Hepatic stellate cell (primary cell): Measurements from ENCODE around the gene COL5A1.
"Not testable (repeated sequence)": the region's sequence is repeated elsewhere in the genome, so short reads cannot be mapped to it uniquely, and the experiment has no call there.

Experiments used
- DNase-seq: peaks from one replicate; pipeline ENCODE4 v3.0.0; 2011; ENCODE audit warnings: low spot score

Gene COL5A1

DNA sequence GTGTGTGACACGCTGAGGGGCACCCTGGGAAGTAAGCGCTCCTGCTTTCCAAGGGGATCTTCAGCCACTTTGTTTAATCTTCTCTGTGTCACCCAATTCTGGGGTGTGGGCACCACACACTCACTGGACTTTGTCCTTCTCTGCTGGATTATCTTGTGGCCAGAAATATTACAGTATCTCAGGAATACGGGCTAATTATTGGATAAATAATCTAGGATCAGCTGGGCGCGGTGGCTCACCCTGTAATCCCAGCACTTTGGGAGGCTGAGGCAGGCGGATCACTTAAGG is 50.9 kb downstream of the COL5A1 start:
- DNase-seq: no peak

DNA sequence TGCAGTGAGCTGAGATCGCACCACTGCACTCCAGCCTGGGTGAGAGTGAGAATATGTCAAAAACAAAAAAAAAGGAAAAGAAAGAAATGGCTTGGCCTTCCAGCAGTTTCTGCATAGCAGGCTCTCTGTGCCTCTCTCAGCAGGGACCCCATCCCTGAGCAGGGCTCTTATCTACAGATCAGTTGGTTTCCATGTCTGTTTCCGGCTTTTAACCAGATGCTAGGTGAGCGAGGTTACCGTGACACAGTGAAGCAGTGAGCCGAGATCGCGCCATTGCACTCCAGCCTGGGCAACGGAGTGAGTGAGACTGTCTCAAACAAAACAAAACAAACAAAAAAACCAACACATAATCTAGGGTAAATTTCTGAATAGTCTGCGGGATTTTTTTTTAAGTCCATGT is 51.4 kb downstream of the COL5A1 start:
- DNase-seq: no peak

DNA sequence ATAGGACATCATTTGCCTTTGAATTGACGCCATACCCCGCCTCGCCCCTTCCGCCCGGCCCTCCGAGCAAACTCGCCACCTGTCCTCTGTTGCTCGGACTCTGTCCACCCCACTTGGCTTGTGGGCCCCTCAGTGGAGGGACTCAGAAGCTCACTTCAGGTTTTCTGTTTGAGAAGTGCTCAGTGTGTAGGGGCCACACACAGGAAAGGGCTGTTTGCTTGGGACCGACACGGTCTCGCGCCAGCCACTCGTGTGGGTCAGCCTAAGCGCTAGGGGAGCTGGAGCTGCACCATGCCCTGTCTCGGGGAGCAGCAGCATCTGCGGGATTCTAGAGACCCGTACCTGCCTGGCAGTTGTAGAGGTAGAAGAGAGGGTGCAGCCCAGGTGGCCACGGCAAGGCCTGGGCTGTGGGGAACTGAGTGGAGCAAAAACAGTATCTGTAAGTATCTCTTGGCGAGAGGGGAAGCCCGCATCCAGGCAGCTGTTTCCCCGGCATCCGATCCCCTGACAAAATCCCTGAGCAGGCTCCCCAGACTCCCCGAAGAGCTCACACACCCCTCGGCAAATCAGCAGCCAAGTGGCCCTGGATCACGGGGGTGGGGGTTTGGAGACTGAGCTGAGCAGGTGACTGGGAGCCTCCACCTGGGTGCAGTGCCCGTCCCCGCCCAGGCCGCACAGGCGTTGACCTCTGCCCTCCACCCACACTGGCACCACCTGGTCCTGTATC is 52.2 kb downstream of the COL5A1 start:
- DNase-seq: no peak

DNA sequence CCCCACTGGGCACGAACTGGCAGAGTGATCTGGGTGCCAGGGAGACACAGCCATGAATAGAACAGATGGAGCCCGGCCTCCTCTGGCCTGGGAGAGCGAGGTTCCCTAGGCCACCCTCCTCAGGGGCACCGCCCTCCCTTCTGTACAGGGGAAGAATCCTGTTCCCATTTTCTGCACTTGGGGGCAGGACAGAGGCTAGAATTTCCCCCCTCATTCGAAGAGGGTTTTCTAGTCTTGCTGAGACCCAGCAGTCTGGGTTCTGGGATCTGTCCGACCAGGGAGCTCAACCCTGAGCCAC is 52.7 kb downstream of the COL5A1 start:
- DNase-seq: no peak

DNA sequence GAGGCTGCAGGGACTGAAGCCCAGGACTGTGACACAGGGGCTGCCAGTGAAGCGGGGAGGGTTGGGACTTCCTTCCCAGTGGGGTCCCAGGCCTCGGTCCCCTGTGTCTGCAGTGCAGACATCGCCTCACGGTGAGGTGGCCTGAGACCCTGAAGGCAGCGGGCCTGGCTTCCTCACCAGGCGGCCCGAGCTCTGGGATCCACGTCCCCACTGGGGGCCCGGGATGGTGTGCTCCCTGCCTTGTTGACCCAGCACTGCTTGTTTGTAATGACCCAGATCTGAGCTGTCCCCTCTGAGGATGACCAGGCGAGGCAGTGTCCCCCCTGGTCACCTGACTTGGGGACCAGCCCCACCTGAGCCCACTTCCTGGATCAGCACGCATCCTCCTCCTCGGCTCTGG is 53.1 kb downstream of the COL5A1 start:
- DNase-seq: no peak

DNA sequence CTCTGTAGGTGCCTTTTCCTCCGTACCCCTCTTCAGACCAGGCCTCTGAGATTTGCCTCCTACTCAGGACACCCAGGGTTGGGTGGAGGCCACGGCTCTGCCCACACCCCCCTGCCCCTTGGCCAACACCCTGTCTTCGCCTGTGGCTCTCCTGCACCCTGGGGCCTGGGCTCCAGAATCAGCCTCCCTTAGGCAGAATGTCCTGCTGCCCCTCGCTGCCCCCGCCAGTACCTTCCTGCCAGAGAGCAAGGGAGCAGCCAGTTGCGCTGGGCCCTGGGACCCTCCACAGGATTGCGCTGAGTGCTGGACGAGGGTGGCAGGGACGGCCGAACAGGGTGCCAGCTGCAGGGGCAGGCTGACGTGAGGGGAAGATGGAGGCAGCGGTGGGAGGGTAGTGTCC is 53.5 kb downstream of the COL5A1 start:
- DNase-seq: no peak

DNA sequence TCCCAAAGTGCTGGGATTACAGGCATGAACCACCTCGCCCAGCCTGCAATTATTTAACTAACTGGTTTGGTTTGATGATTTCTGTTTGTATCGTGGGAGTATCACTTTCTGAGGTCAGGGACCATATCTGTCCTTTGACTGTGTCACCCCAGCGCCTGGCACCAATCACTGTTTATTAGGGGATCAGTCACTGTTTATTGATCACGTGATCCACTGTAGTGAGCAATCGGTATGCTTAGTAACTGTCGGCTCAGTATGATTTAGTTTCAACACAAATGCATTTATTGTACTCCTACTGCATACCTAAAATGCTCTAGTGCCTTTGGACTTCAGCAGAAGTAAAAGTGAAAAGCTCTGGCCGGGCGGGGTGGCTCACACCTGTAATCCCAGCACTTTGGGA is 54.8 kb downstream of the COL5A1 start:
- DNase-seq: no peak

DNA sequence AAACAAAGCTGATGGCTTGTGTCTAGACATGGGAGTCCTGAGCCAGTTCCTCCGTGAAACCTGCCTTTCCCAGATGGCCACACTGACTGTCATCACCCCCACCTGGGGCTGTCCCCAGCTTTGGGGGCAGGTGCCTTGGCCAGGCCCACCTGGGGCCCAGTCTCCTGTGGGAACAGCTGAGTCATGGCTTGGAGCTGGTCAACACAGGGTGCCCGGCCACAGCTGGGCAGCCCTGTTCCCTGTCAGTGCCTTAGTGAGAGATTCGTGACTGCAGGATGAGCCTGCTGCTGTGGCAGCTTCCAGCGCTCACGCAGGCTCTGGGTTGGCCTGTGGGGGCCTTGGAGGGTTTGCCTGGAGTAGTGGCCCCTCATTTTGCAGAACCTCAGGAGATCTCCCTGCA is 56.5 kb downstream of the COL5A1 start:
- no peak for DNase-seq

DNA sequence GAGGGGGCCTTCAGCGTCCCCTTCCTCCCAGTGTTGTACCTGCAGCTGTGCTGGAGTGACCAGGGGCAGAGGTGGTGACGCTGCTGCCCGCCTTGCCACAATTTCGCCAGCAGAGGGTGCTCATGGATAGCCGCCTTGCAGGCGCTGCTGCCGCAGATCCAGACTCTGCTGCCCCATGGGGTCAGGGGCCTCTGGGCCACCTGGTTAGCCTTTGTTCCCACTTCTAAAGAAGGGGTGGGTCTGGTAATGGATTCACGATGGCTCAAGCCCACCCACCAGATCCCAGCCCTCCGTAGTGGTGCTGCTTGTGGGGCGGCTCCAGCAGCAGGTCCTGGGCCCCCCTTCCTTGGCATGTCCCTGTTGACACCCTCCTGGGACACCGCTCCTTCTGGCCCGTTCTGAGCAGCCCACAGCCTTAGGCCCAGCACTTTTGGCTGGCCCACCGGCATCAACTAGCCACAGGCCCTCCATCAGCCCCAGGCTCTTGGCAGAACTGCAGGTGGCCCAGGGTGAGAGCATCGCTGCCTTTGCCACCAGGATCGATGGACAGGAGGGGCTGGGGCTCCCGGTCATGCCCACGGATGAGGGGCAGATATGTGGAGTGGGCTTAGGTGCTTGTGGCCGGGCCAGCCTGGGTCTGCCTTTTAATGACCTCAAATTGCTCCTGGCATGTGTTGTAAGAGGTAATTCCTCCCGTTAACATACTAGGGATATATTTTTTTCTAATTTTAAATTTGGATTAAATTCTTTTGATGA is 57.2 kb downstream of the COL5A1 start:
- DNase-seq: peak; percentile 77

DNA sequence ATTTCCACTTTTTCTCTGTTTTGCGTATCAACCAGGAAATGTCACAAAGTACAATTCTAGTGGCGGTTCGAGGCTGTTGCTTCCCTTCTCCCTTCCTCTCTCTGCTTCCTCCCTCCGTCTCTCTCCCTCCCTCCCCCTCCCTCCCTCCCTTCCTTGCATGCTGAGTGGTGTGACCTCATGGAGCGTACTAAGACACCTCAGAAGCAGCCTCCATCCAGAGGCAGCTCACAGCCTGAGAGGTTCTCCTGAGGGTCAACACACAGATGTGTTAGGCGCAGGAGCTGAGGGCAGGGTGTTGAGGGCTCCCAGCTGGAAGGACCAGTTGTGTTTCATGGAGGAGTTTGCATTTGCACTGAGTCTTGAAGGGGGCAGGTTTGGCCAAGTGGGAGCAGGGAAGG is 57.7 kb downstream of the COL5A1 start:
- no peak for DNase-seq

DNA sequence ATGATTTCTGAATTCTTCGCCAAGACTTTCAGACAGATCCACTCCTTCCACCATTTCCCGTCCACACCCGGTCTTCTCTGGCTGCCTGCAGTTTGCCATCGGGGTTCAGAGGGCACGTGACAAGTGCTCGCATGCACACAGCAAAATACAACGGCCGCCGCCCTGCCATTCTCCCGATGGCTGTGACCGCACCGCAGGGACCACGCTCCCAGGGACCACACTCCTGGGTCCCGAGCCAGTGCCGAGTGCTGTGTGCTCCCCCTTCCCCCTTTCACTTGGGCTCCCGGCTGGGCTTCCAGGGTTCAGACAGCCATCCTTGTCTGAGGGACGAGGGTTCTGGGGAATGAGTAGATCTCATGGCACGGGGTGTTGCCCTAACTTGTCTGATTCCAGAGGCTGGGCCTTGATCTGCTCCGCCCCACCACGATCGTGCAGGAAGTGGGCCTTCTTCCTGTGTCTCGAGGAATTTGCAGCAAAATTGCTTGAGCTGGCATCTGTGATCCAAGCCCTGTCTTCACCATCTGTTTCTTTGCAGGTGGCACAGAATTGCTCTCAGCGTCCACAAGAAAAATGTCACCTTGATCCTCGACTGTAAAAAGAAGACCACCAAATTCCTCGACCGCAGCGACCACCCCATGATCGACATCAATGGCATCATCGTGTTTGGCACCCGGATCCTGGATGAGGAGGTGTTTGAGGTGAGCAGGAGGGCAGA is 59.2 kb downstream of the COL5A1 start:
- DNase-seq: no peak

DNA sequence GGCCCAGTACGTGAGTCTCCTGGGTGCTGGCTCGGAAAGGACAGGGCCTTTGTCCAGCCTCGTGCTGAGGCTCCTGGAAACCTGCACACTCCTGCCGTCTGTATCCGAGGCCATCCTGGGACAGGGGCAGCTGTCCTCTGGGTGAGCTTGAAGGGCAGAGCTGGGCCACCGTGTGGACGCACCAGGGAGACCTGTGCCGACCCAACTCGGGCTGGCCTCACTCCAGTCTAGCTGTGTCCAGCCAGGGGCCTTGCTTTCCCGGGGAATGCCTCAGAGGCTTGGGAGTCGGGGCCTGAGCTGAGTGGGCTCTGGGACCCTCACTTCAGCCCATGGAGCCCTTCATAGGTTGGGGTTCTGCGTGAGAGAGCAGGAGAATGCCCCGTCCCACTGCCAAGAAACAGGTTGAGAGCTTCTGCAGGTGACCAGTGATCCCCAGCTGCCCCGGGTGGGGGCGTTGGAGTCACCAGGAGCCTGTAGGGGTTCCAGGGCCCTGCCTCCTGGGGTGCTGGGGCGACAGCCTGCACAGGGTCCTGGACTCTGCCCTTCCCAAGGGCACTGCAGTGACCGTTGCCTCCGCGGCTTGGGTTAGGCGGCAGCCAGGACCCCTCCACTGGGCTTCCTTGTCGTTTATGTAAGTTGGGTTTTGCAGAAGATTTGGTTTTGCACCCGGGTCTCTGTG is 60.1 kb downstream of the COL5A1 start:
- no peak for DNase-seq

DNA sequence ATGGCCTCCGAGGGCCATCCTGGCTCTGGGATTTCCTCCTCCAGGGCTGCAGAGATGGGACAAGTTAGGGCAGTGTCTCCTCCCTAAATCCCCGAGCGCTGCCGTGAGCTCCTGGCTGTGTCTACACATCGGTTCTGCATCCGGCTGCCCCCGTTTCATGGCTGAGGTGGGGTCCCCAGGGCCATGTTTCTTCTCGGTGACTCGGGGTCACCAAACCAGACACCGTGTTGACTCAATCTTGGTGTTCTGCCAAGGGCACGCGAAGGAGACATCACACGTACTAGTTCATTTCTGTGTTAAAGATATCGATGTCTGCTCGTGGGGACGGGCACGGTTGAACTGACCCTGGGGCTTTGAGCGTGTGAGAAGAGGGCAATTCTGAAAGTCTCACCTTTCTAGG is 60.7 kb downstream of the COL5A1 start:
- DNase-seq: no peak

DNA sequence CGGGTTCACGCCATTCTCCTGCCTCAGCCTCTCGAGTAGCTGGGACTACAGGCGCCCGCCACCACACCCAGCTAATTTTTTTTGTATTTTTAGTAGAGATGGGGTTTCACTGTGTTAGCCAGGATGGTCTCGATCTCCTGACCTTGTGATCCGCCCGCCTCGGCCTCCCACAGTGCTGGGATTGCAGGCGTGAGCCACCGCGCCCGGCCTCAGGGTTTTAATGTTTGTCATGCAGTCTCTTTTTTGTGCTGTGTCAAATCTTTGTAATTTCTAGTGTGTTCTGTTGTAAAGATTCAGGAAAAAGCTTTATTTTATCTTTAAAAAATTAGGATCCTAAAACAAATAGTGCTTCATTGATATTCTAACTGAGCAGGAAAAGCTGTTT is 62.1 kb downstream of the COL5A1 start:
- DNase-seq: not testable (repeated sequence)

DNA sequence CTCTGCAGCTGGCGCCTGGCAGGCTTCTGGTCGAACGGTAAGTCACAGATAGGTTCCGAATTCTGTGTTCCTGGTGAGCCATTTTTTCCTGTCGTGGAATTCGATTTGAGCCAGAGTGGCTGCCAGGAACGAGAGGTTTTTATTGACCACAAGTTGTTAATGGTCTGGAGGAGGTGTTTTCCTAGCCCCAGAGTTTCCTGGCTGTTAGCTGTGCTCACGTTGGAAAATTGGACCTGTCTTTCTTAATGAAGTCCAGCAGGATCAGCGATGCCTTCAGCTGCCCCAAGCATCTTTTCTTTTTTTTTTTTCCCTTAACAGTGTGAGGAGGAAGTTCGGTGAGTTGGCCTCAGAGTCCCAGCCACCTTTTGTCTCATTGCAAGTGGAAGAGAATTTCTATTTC is 62.9 kb downstream of the COL5A1 start:
- DNase-seq: no peak

DNA sequence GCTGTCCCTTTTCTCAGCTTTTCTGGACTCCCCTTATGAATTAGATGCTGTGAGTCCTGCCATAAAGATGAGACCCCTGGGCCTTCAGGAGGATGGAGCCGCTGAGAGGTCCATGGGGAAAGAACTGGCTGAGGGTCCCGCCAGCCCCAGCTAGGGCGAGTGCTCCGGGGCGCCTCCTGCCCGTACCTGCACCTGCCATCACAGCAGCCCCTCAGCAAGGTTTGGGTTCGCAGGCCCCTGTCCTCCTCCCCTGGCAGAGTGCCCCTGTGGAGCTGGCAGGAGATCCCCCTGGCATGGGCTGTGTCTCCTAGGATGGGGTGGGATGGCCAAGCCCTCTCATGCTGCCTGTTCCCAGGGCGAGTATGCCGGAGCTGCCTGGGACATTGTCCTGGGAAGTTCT is 64.2 kb downstream of the COL5A1 start:
- DNase-seq: no peak

DNA sequence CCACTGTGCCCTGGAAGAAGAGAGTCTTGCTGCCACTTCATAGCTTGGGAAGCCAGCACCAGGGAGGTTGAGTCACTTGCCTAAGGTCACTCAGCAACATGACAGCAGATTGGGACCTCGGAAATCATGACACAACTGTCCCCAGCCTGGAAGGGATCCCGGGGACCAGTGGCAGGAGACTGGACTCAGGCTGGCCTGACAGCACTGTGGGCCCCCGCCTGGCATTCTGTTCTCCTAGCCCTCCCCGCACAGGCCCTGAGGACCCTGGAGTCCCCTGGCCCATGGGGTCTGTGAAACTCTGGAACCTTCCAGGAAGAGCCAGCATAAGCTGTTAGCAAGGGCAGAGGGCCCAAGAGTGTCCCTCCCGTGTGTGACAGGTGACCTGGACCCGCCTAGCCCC is 64.9 kb downstream of the COL5A1 start:
- DNase-seq: no peak

DNA sequence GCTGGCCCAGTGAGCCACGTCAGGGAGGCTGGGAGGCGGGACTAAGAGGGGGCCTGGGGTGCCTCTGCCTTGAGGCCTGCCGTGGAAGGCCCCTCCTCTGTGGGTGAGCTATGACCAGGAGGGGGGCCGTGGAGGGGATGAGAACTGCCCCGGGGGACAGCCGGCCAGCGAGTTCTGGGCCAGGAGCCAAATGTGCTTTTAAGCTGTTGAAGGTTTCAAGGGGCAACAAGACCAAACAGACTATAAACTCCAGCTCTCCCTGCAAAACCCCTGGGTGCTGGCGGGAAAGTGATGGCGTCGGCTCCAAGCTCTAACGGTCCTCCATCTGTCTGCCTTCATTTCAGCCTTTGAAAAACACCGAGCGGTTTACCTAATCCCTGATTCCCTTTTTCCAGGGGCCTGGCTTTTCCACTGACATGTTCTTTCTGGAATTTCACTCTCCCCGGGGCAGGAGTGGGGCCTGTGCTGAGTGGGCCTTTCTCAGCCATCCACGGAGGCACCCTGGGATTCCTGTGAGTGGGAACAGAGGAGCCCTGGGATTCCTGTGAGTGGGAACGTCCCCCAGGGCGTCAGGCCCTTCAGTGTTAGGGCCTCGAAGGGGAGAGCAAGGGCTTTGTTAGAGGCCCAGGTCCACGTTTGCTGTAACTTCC is 65.6 kb downstream of the COL5A1 start:
- DNase-seq: peak; percentile 95

DNA sequence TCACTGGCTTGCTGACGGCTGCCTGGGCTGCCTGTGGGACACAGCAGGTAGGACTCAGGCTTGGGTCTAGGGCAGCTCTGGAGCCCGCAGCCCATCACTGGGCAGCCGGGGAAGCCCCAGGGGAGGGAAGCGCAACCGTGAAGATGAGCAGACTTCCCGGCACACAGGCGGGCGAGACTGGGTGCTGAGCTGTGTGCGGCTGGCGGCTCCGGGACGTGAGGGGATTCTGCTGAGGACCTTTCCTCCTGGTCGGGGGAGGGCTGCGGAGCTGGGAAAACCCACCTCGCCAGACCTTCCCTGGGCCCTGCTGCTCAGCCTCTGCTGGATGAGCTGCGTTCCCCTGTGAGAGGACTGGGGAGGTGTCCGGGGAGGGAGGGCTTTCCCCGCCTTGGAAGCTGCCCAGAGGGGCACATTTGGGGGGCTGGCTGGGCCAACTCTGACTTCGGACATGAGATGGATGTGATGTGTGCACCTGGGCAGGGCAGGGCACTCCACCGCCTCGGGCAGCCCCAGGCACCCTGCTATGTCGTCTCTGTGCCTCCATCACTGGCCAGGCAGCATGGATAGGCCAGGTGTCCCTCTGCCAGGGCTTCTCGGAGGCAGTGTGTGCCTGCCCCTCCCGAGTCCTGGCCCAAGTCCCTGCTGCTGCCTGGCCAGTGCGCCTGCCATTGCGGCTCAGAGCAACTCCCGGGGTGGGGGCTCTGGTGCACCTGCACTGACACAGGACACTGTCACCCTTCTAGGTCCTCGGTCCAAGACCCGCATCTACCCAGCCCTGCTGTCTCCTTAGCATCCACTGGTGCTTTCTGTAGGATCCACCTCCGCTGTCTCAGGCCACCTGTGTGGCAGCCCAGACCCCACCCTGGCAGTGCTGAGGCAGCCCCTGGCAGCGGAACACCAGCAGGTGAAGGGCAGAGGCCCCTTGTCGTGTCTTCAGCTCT is 66.4 kb downstream of the COL5A1 start:
- DNase-seq: no peak

DNA sequence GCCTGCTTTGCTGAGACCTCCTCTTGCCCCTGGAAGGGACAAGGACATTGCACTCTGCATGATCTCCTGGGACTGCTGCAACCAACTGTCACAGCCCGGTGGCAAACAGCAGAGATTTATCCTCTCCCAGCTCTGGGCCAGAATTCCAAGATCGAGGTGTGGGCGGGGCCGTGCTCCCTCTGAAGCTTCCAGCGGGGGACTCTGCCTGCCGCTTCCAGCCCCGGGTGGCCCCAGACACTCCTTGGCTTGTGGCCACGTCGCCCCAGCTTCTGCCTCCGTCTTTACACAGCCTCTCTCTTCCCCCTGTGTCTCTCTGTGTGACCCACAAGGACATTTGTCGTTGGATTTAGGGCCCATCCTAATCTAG is 67.1 kb downstream of the COL5A1 start:
- no peak for DNase-seq

DNA sequence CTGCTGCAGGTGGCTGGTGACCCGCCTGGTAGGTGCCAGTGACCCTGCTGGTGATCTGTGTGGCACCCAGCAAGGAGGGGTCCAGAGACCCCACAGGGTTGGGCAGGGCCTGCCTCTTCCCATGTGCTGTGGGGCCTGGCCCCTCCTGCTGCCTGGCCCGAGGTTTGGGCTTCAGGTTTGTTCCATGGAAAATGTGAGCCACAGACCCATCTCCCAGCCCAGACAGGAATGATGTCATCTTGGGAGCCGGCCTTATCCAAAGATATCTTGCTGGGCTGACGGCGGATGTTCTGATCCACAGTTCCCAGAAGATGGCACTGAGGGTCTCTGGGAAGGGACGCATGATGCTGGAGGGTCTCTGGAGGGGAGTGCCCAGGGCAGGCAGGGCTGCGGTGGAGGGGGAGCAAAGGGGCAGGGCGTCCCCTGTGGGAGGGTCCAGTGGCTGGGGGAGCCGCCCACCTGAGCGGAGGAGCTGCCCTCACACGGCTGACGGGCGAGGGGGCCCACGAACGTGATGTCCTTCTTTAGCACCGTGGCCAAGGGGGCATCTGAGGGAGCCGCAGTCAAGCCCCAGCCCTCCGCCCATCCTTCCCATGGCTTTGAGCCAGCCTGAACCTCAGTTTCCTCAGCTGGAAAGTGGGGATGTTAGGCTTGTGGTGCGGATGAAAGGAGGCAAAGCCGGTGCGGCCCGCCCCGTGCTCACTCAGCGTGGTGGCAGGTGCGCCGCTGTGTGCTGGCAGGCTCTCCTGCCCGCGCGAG is 68.1 kb downstream of the COL5A1 start:
- DNase-seq: no peak
